Osteoblast (primary cell): ENCODE results near the gene UBE2D4. TPM values are rescaled to one million over a fixed set of nuclear protein-coding genes. Genes with fewer than 3 reads are reported as not detected.
A peak's percentile ranks its signal among the peaks of the same experiment; 100 is the strongest.

Experiments
- DNase-seq: peaks from one replicate; pipeline ENCODE4 v3.0.0; 2011; ENCODE audit warnings: low spot score, mixed read lengths; ENCODE audit not compliant: insufficient read length; ENCODE audit errors: missing footprints
- H2AFZ ChIP-seq: 2 replicates; pipeline ENCODE4 v1.6.0; 2011; ENCODE audit warnings: mild to moderate bottlenecking, low read length
- H3K27ac ChIP-seq: 2 replicates; pipeline ENCODE4 v1.5.1; 2011; ENCODE audit warnings: mild to moderate bottlenecking, low read depth, low read length, moderate library complexity
- H3K27me3 ChIP-seq: 2 replicates; pipeline ENCODE4 v1.6.0; 2012; ENCODE audit warnings: mild to moderate bottlenecking, control low read depth, inconsistent platforms, low read length, moderate library complexity; ENCODE audit not compliant: insufficient read depth
- H3K36me3 ChIP-seq: 2 replicates; pipeline ENCODE4 v1.5.1; 2011; ENCODE audit warnings: mild to moderate bottlenecking, low read length, control low read depth, moderate library complexity; ENCODE audit not compliant: insufficient read depth
- H3K4me1 ChIP-seq: 2 replicates; pipeline ENCODE4 v1.5.1; 2011; ENCODE audit warnings: mild to moderate bottlenecking, low read length, control low read depth, moderate library complexity; ENCODE audit not compliant: insufficient read depth
- H3K4me2 ChIP-seq: 2 replicates; pipeline ENCODE4 v1.6.0; 2011; ENCODE audit warnings: mild to moderate bottlenecking, low read length; ENCODE audit not compliant: insufficient read depth
- H3K4me3 ChIP-seq: fragments of 200-600 bp; sonication (generic); 3 replicates; pipeline ENCODE4 v1.5.1; 2012; ENCODE audit warnings: mild to moderate bottlenecking, low read length, inconsistent platforms; ENCODE audit not compliant: insufficient read depth
- H3K79me2 ChIP-seq: 2 replicates; pipeline ENCODE4 v1.6.0; 2012; ENCODE audit warnings: mild to moderate bottlenecking, low read length, control low read depth, inconsistent platforms; ENCODE audit not compliant: insufficient read depth
- H3K9me3 ChIP-seq: 2 replicates; pipeline ENCODE4 v1.5.1; 2011; ENCODE audit warnings: low read depth, low read length, control low read depth
- H4K20me1 ChIP-seq: 2 replicates; pipeline ENCODE4 v1.6.0; 2012; ENCODE audit warnings: mild to moderate bottlenecking, low read length, control low read depth; ENCODE audit not compliant: insufficient read depth
- CTCF ChIP-seq: IDR thresholded peaks from 2 replicates; pipeline ENCODE4 v1.5.1; 2011; ENCODE audit warnings: mild to moderate bottlenecking, low read depth, low read length, moderate library complexity; ENCODE audit errors: extremely low read depth
- total RNA-seq: library from RNA; depleted of rRNA; stranded (reverse); fragments of >200 nt; gene quantifications from 2 replicates; pipeline ENCODE4 v1.2.3, GENCODE V29; 2012

UBE2D4 gene
- total RNA-seq, 1 donor = 19.2 TPM

GRCh38 chr7:43904533-43905208 is 21.6 kb upstream of the UBE2D4 start:
- H3K4me2 ChIP-seq = peak overlapping the region; percentile 74
- H3K9me3 ChIP-seq = no peaks in the 10 kb centered on the region
- peak; percentile 77 for DNase-seq
- H3K36me3 ChIP-seq = peaks cover 3% of the 10 kb centered on the region
- peaks cover 65% of the 10 kb centered on the region for H3K79me2 ChIP-seq
- peaks cover 37% of the 10 kb centered on the region for H4K20me1 ChIP-seq
- peaks cover 19% of the 10 kb centered on the region for H3K4me1 ChIP-seq
- H3K27me3 ChIP-seq = no peaks in the 10 kb centered on the region
- no peak for TF ChIP-seq CTCF
- peak overlapping the region; percentile 79 for H3K27ac ChIP-seq
- H3K4me3 ChIP-seq = peak overlapping the region; percentile 80
- no peak overlapping the region for H2AFZ ChIP-seq

GRCh38 chr7:43905209-43905946 is 20.9 kb upstream of the UBE2D4 start:
- Histone ChIP-seq H3K4me2 (peak overlapping the region; percentile 74), H3K4me3 (peak overlapping the region; percentile 80), H3K9me3 (no peaks in the 10 kb centered on the region), H3K4me1 (peaks cover 19% of the 10 kb centered on the region), H3K27ac (peak overlapping the region; percentile 79), H3K36me3 (peaks cover 3% of the 10 kb centered on the region), H3K27me3 (no peaks in the 10 kb centered on the region), H2AFZ (peak overlapping the region; percentile 81), H4K20me1 (peaks cover 37% of the 10 kb centered on the region), H3K79me2 (peaks cover 60% of the 10 kb centered on the region)
- DNase-seq = peak; percentile 86
- TF ChIP-seq CTCF = no peak

- H3K4me1 ChIP-seq = peaks cover 19% of the 10 kb centered on the region
- peak overlapping the region; percentile 80 for H3K4me3 ChIP-seq
- no peaks in the 10 kb centered on the region for H3K27me3 ChIP-seq
- H3K36me3 ChIP-seq = peaks cover 3% of the 10 kb centered on the region
- DNase-seq = peak; percentile 91
- peak overlapping the region; percentile 79 for H3K27ac ChIP-seq
- no peaks in the 10 kb centered on the region for H3K9me3 ChIP-seq
- peak overlapping the region; percentile 81 for H2AFZ ChIP-seq
- no peak for TF ChIP-seq CTCF
- H4K20me1 ChIP-seq = peaks cover 37% of the 10 kb centered on the region
- H3K79me2 ChIP-seq = peaks cover 54% of the 10 kb centered on the region
- peak overlapping the region; percentile 74 for H3K4me2 ChIP-seq
Observed at GRCh38 chr7:43905956-43906330, 20.3 kb upstream of the UBE2D4 start.
